H1 (cell line): ENCODE results near the gene CEBPG. TPM values are rescaled to one million over a fixed set of nuclear protein-coding genes. Genes with fewer than 3 reads are reported as not detected.

Source experiments
- CTCF ChIA-PET: fragments of 300-600 bp; sonication (Branson Sonifier 250); formaldehyde crosslinking; loops from one replicate; lab custom pipeline; 2021; ENCODE audit not compliant: partially characterized antibody; lab: Charles Lee
- POLR2A ChIA-PET: fragments of 300-600 bp; sonication (Branson Sonifier 250); formaldehyde crosslinking; loops from one replicate; lab custom pipeline; 2021; ENCODE audit warnings: inconsistent platforms; ENCODE audit not compliant: partially characterized antibody; lab: Charles Lee
- DNase-seq, 2 experiments: peaks; one replicate each; pipeline versions ENCODE4 v3.0.0 to v3.0.0-alpha.2; 2010 to 2022; ENCODE audit warnings: low spot score in 2 of 2, low read depth in 1 of 2, mixed read lengths in 1 of 2
- FAIRE-seq: peaks from 2 replicates; lab custom pipeline; 2011; peaks lifted over from hg19 to GRCh38; lab: Jason Lieb, UNC
- H2AFZ ChIP-seq: 2 replicates; pipeline ENCODE4 v1.8.1; 2012; ENCODE audit warnings: low read length, inconsistent platforms
- H2AK5ac ChIP-seq: 2 replicates; pipeline ENCODE4 v1.6.1; 2013; ENCODE audit warnings: low read depth, low read length
- H2BK120ac ChIP-seq: replicated peaks from 2 replicates; pipeline ENCODE3; 2013; ENCODE audit warnings: low read depth, low read length, inconsistent platforms
- H2BK12ac ChIP-seq: 2 replicates; pipeline ENCODE4 v1.6.1; 2013; ENCODE audit warnings: low read depth, low read length
- H2BK15ac ChIP-seq: 2 replicates; pipeline ENCODE4 v1.6.1; 2013; ENCODE audit warnings: low read length
- H2BK20ac ChIP-seq: 2 replicates; pipeline ENCODE4 v1.6.1; 2013; ENCODE audit warnings: low read length
- H2BK5ac ChIP-seq: 2 replicates; pipeline ENCODE4 v1.6.1; 2013; ENCODE audit warnings: low read depth, low read length
- H3K14ac ChIP-seq: 2 replicates; pipeline ENCODE4 v1.6.1; 2013; ENCODE audit warnings: inconsistent platforms; ENCODE audit not compliant: insufficient read length
- H3K18ac ChIP-seq: 2 replicates; pipeline ENCODE4 v1.6.1; 2013; ENCODE audit warnings: low read length; ENCODE audit errors: extremely low read depth
- H3K23ac ChIP-seq: 2 replicates; pipeline ENCODE4 v1.6.1; 2013; ENCODE audit warnings: inconsistent platforms; ENCODE audit not compliant: insufficient read length
- H3K23me2 ChIP-seq: 2 replicates; pipeline ENCODE4 v1.6.1; 2013; ENCODE audit warnings: low read depth, low read length
- H3K27ac ChIP-seq: 2 replicates; pipeline ENCODE4 v1.6.1; 2011; ENCODE audit warnings: low read depth, low read length, inconsistent platforms
- H3K27me3 ChIP-seq, 4 experiments: replicated peaks in 1 of 4; 1 replicate in 1 of 4; 2 replicates in 3 of 4; pipeline versions ENCODE4 v1.6.1 to v1.8.1; 2011 to 2013; ENCODE audit warnings: low read length in 3 of 4, mild to moderate bottlenecking in 3 of 4, inconsistent platforms in 2 of 4, mixed read lengths in 2 of 4, moderate library complexity in 1 of 4; ENCODE audit not compliant: control insufficient read depth in 3 of 4, insufficient read depth in 3 of 4; ENCODE audit errors: extremely low read depth in 1 of 4
- H3K36me3 ChIP-seq, 4 experiments: 2 replicates each; pipeline versions ENCODE4 v1.6.1 to v1.8.1; 2011 to 2013; ENCODE audit warnings: mild to moderate bottlenecking in 4 of 4, low read length in 3 of 4, moderate library complexity in 2 of 4, control low read depth in 1 of 4, inconsistent platforms in 1 of 4; ENCODE audit not compliant: insufficient read depth in 4 of 4, control insufficient read depth in 2 of 4
- H3K4ac ChIP-seq: replicated peaks from 2 replicates; pipeline ENCODE3; 2013; ENCODE audit warnings: low read length, low read depth, mixed read lengths, inconsistent platforms; ENCODE audit not compliant: insufficient read length
- H3K4me1 ChIP-seq, 4 experiments: replicated peaks in 1 of 4; 1 replicate in 1 of 4; 2 replicates in 3 of 4; pipeline versions ENCODE4 v1.6.1 to v1.8.1; 2011 to 2013; ENCODE audit warnings: low read length in 3 of 4, inconsistent platforms in 2 of 4, mixed read lengths in 1 of 4; ENCODE audit not compliant: insufficient read depth in 4 of 4, control insufficient read depth in 3 of 4
- H3K4me2 ChIP-seq, 2 experiments: 2 replicates each; pipeline versions ENCODE4 v1.6.1 to v1.8.1; 2011 to 2013; ENCODE audit warnings: low read depth in 2 of 2, low read length in 2 of 2, control low read depth in 1 of 2, inconsistent platforms in 1 of 2, mild to moderate bottlenecking in 1 of 2; ENCODE audit not compliant: insufficient read depth in 1 of 2
- H3K4me3 ChIP-seq, 4 experiments: fragments of 200-600, 300-600 bp in 1 of 4; sonication (generic), shearing (Covaris generic), sonication (Bioruptor Twin) in 1 of 4; 2 replicates each; pipeline versions ENCODE4 v1.5.1 to v1.8.1; 2011 to 2016; ENCODE audit warnings: low read length in 4 of 4, low read depth in 3 of 4, control low read depth in 2 of 4, inconsistent platforms in 2 of 4, mild to moderate bottlenecking in 2 of 4, mixed read lengths in 1 of 4, moderate library complexity in 1 of 4; ENCODE audit not compliant: insufficient read depth in 2 of 4; ENCODE audit errors: extremely low read depth in 1 of 4
- H3K56ac ChIP-seq: replicated peaks from 2 replicates; pipeline ENCODE3; 2013; ENCODE audit warnings: low read depth, mild to moderate bottlenecking, mixed read lengths, low read length, inconsistent platforms; ENCODE audit not compliant: insufficient read length
- H3K79me1 ChIP-seq: 2 replicates; pipeline ENCODE4 v1.6.1; 2013; ENCODE audit warnings: low read depth, low read length, control low read depth
- H3K79me2 ChIP-seq, 2 experiments: 2 replicates each; pipeline versions ENCODE4 v1.6.1 to v1.8.1; 2012 to 2013; ENCODE audit warnings: low read length in 2 of 2, mild to moderate bottlenecking in 2 of 2, inconsistent platforms in 1 of 2; ENCODE audit not compliant: insufficient read depth in 2 of 2, control insufficient read depth in 1 of 2
- H3K9ac ChIP-seq, 4 experiments: replicated peaks in 1 of 4; 1 replicate in 1 of 4; 2 replicates in 3 of 4; pipeline versions ENCODE4 v1.6.1 to v1.8.1; 2011 to 2013; ENCODE audit warnings: low read depth in 3 of 4, low read length in 3 of 4, control low read depth in 2 of 4, mild to moderate bottlenecking in 2 of 4, moderate library complexity in 2 of 4, inconsistent platforms in 1 of 4; ENCODE audit errors: extremely low read depth in 1 of 4
- H3K9me3 ChIP-seq, 2 experiments: 2 replicates each; pipeline versions ENCODE4 v1.6.1 to v1.8.1; 2012 to 2013; ENCODE audit warnings: mild to moderate bottlenecking in 2 of 2, moderate library complexity in 2 of 2, control low read depth in 1 of 2, inconsistent platforms in 1 of 2, low read depth in 1 of 2, low read length in 1 of 2, mixed read lengths in 1 of 2; ENCODE audit not compliant: insufficient read depth in 2 of 2
- H4K20me1 ChIP-seq, 2 experiments: replicated peaks in 1 of 2; 2 replicates each; pipeline versions ENCODE3 to v1.8.1; 2011 to 2013; ENCODE audit warnings: inconsistent platforms in 2 of 2, low read length in 2 of 2, mild to moderate bottlenecking in 1 of 2; ENCODE audit not compliant: insufficient read depth in 2 of 2, control insufficient read depth in 1 of 2
- H4K5ac ChIP-seq: 2 replicates; pipeline ENCODE4 v1.6.1; 2013; ENCODE audit warnings: low read length, low read depth, mixed read lengths, inconsistent platforms; ENCODE audit not compliant: insufficient read length
- H4K8ac ChIP-seq: 2 replicates; pipeline ENCODE4 v1.8.0; 2013; ENCODE audit warnings: mild to moderate bottlenecking, moderate library complexity, low read length, inconsistent platforms; ENCODE audit not compliant: insufficient read depth; ENCODE audit errors: extremely low read depth
- H4K91ac ChIP-seq: replicated peaks from 2 replicates; pipeline ENCODE3; 2013; ENCODE audit warnings: low read length, mixed read lengths, inconsistent platforms; ENCODE audit not compliant: insufficient read length
- WGBS, 2 experiments: shearing (Covaris generic) in 1 of 2; methylation state at CpG; one replicate each; pipeline versions ENCODE4 v1.1.6 to v1.1.7; 2013 to 2015; ENCODE audit warnings: low lambda C conversion rate in 2 of 2, mixed read lengths in 2 of 2, inconsistent platforms in 1 of 2, low coverage in 1 of 2, missing lambda C conversion rate in 1 of 2; ENCODE audit not compliant: insufficient replicate concordance in 2 of 2, insufficient coverage in 1 of 2, insufficient read length in 1 of 2; ENCODE audit errors: extremely low coverage in 1 of 2, missing lambda C conversion rate in 1 of 2; 5-methylcytosine and 5-hydroxymethylcytosine counted together
- polyA plus RNA-seq, 7 experiments: library from polyadenylated mRNA; depleted of rRNA in 3 of 7; stranded (reverse) in 5 of 7; unstranded in 2 of 7; fragments of >200 nt in 5 of 7; fragments of 200-250 nt in 2 of 7; gene quantifications; 1 replicate in 5 of 7; 2 replicates in 1 of 7; 4 replicates in 1 of 7; pipeline versions ENCODE4 v1.2.1 to v1.2.3, GENCODE V29; 2011 to 2013; ENCODE audit warnings: missing spikeins in 2 of 7, mixed read lengths in 2 of 7
- total RNA-seq: library from RNA; stranded (reverse); fragmentation: NEBNext Ultra II Directional; extraction: Animal tissue kit (Norgen Biotek cat#: 25700); gene quantifications from 2 replicates; pipeline ENCODE4 v1.2.1, GENCODE V29; 2021

CEBPG gene
- total and polyA plus RNA-seq, 2 of the 8 experiments (the other 6 are each of a cell fraction or from before 2014, with no cell fraction given): 12.3 to 35.4 TPM

DNA sequence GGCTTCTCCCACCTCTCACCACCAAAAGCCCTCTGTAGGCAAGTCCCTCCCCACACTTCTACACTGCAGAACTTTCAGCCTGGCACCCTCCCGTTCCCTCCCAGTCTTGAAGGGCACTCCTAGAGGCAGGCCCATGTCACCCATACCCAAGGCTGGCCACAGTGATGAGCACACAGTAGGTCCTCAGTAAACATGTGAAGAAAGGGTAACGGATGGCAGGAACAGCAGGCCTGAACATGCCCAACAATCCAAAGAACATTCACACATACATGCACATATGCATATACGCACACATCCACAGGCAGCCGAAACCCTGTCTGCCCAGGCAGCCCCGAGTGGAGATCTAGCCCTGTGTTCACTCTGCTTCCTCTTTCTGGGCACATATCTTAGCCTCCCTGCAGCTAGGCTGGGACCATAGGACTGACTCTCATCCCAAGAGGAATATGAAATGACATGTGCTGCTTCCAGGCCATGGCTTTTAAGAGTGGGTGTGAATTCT, 55.2 kb downstream of the CEBPG start:
- Histone ChIP-seq H3K27me3 (no peaks in the 10 kb centered on the region), H3K36me3 (no peaks in the 10 kb centered on the region), H3K4me2 (no peak overlapping the region), H4K20me1 (peaks cover 0 to 5% of the 10 kb centered on the region in 2 experiments), H4K8ac (no peak overlapping the region), H3K9ac (no peak overlapping the region), H2BK120ac (no peak overlapping the region), H4K91ac (no peak overlapping the region), H2BK5ac (no peak overlapping the region), H3K56ac (no peak overlapping the region), H2AK5ac (no peak overlapping the region), H3K27ac (no peak overlapping the region), H3K14ac (no peak overlapping the region), H3K18ac (no peak overlapping the region), H3K79me1 (no peaks in the 10 kb centered on the region), H4K5ac (no peak overlapping the region), H2AFZ (no peak overlapping the region), H3K23ac (no peak overlapping the region), H2BK12ac (no peak overlapping the region), H3K9me3 (no peaks in the 10 kb centered on the region), H3K4me1 (no peaks in the 10 kb centered on the region), H2BK15ac (no peak overlapping the region), H3K79me2 (no peaks in the 10 kb centered on the region), H2BK20ac (no peak overlapping the region), H3K4me3 (no peak overlapping the region), H3K23me2 (no peaks in the 10 kb centered on the region), H3K4ac (no peak overlapping the region)
- DNase-seq: no peak
- POLR2A ChIA-PET: no interaction called here
- FAIRE-seq: no peak
- CTCF ChIA-PET: interaction anchor here (1.3 to 7.7 kb wide), 4 partner anchors 12 to 341 kb away, joined by 3 to 77 read pairs (median 37); no protein-coding TSS in a partner anchor
- WGBS, 2 experiments: 87% methylated on average over 5 of the region's 5 CpGs; no CpG with 5 or more reads in 1 of the 2 experiments
